HepG2 (cell line): ENCODE results near the gene PRKAG1. TPM values are rescaled to one million over a fixed set of nuclear protein-coding genes. Genes with fewer than 3 reads are reported as not detected.

Source experiments
- MED1 ChIP-seq: sonication (generic); formaldehyde crosslinking; IDR thresholded peaks from 2 replicates; pipeline ENCODE4 v1.4.0; 2020; ENCODE audit warnings: missing genetic modification reagents
- MEIS2 ChIP-seq: sonication (generic); formaldehyde crosslinking; IDR thresholded peaks from 2 replicates; pipeline ENCODE4 v1.9.0; 2021; ENCODE audit warnings: mild to moderate bottlenecking, missing genetic modification reagents
- MNT ChIP-seq: fragments of 450-650 bp; IDR thresholded peaks from 2 replicates; pipeline ENCODE4 v1.6.1; 2016
- ZFP82 ChIP-seq: sonication (generic); formaldehyde crosslinking; IDR thresholded peaks from 2 replicates; pipeline ENCODE4 v1.5.1; 2020; ENCODE audit warnings: mild to moderate bottlenecking, missing genetic modification reagents, borderline replicate concordance
- ZNF614 ChIP-seq: IDR thresholded peaks from 2 replicates; pipeline ENCODE4 v1.6.1; 2018; ENCODE audit warnings: missing biosample characterization, missing genetic modification reagents, inconsistent platforms, borderline replicate concordance
- ZNF644 ChIP-seq: IDR thresholded peaks from 2 replicates; pipeline ENCODE4 v1.6.1; 2016; ENCODE audit warnings: low read depth
- ZNF703 ChIP-seq: sonication (generic); formaldehyde crosslinking; IDR thresholded peaks from 2 replicates; pipeline ENCODE4 v1.5.1; 2020; ENCODE audit warnings: missing genetic modification reagents, mild to moderate bottlenecking, moderate library complexity, borderline replicate concordance
- ZNF768 ChIP-seq: sonication (generic); formaldehyde crosslinking; IDR thresholded peaks from 2 replicates; pipeline ENCODE4 v1.4.0; 2020; ENCODE audit warnings: missing genetic modification reagents
- ZNF800 ChIP-seq: sonication (generic); formaldehyde crosslinking; IDR thresholded peaks from 2 replicates; pipeline ENCODE4 v1.4.0; 2020; ENCODE audit warnings: missing genetic modification reagents
- polyA plus RNA-seq, 8 experiments: library from polyadenylated mRNA; depleted of rRNA in 3 of 8; stranded (reverse) in 7 of 8; unstranded in 1 of 8; fragments of >200 nt; fragmentation: Illumina TruSeq in 4 of 8; extraction: Trizol in 4 of 8; gene quantifications; 2 replicates each; pipeline versions ENCODE4 v1.2.1 to v1.2.3, GENCODE V29; 2011 to 2016; ENCODE audit warnings: low read depth in 4 of 8, missing spikeins in 1 of 8, mixed read lengths in 1 of 8; ENCODE audit not compliant: insufficient read depth in 1 of 8
- total RNA-seq, 5 experiments: library from RNA; depleted of rRNA; stranded (reverse); fragments of >200 nt; fragmentation: Illumina TruSeq; extraction: Trizol; gene quantifications; 2 replicates each; pipeline ENCODE4 v1.2.3, GENCODE V29; 2016; ENCODE audit warnings: low read depth in 1 of 5
- TF ChIP-seq, protein P1 (sequence below): sonication (generic); formaldehyde crosslinking; conservative IDR thresholded peaks from 2 replicates; pipeline ENCODE4 v1.4.0; 2020; ENCODE audit warnings: missing genetic modification reagents
- TF ChIP-seq, protein P2 (sequence below), 2 experiments: IDR thresholded peaks; 2 replicates each; pipeline ENCODE4 v1.6.1; 2011 to 2012; ENCODE audit warnings: low read length in 2 of 2, borderline replicate concordance in 1 of 2, low read depth in 1 of 2, mild to moderate bottlenecking in 1 of 2, moderate library complexity in 1 of 2
- TF ChIP-seq, protein P3 (sequence below): sonication (generic); formaldehyde crosslinking; IDR thresholded peaks from 2 replicates; pipeline ENCODE4 v1.5.0; 2020; ENCODE audit warnings: mild to moderate bottlenecking, missing genetic modification reagents, borderline replicate concordance

PRKAG1 gene
- total and polyA plus RNA-seq, 2 of the 13 experiments (the other 11 are each of a cell fraction or from before 2014, with no cell fraction given), result 26.1 to 32.8 TPM

- TF ChIP-seq MED1 (CRISPR knock-in tag), result peak; percentile 43; the same call in 1 of the 2 replicates
- 0 out of 2 replicates have a peak, but pooled peaks have one; percentile 21 for TF ChIP-seq ZNF614
- no peak for TF ChIP-seq ZNF800 (CRISPR knock-in tag)
- no peak for TF ChIP-seq ZNF644 (CRISPR knock-in tag)
- TF ChIP-seq, protein P1, sequence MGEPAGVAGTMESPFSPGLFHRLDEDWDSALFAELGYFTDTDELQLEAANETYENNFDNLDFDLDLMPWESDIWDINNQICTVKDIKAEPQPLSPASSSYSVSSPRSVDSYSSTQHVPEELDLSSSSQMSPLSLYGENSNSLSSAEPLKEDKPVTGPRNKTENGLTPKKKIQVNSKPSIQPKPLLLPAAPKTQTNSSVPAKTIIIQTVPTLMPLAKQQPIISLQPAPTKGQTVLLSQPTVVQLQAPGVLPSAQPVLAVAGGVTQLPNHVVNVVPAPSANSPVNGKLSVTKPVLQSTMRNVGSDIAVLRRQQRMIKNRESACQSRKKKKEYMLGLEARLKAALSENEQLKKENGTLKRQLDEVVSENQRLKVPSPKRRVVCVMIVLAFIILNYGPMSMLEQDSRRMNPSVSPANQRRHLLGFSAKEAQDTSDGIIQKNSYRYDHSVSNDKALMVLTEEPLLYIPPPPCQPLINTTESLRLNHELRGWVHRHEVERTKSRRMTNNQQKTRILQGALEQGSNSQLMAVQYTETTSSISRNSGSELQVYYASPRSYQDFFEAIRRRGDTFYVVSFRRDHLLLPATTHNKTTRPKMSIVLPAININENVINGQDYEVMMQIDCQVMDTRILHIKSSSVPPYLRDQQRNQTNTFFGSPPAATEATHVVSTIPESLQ (CRISPR knock-in tag), result no peak
- TF ChIP-seq ZNF703 (CRISPR knock-in tag), result no peak
- TF ChIP-seq MEIS2 (CRISPR knock-in tag), result no peak
- no peak for TF ChIP-seq ZFP82
- TF ChIP-seq, protein P2, sequence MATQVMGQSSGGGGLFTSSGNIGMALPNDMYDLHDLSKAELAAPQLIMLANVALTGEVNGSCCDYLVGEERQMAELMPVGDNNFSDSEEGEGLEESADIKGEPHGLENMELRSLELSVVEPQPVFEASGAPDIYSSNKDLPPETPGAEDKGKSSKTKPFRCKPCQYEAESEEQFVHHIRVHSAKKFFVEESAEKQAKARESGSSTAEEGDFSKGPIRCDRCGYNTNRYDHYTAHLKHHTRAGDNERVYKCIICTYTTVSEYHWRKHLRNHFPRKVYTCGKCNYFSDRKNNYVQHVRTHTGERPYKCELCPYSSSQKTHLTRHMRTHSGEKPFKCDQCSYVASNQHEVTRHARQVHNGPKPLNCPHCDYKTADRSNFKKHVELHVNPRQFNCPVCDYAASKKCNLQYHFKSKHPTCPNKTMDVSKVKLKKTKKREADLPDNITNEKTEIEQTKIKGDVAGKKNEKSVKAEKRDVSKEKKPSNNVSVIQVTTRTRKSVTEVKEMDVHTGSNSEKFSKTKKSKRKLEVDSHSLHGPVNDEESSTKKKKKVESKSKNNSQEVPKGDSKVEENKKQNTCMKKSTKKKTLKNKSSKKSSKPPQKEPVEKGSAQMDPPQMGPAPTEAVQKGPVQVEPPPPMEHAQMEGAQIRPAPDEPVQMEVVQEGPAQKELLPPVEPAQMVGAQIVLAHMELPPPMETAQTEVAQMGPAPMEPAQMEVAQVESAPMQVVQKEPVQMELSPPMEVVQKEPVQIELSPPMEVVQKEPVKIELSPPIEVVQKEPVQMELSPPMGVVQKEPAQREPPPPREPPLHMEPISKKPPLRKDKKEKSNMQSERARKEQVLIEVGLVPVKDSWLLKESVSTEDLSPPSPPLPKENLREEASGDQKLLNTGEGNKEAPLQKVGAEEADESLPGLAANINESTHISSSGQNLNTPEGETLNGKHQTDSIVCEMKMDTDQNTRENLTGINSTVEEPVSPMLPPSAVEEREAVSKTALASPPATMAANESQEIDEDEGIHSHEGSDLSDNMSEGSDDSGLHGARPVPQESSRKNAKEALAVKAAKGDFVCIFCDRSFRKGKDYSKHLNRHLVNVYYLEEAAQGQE (IDR thresholded peaks at IDR 0.05; ENCODE audit: borderline replicate concordance in 1 of 2, low read depth in 1 of 2, low read length in 2 of 2), result no peak
- no peak; the same call in 1 of the 2 replicates for TF ChIP-seq ZNF768 (CRISPR knock-in tag)
- TF ChIP-seq MNT, result no peak
- TF ChIP-seq, protein P3, sequence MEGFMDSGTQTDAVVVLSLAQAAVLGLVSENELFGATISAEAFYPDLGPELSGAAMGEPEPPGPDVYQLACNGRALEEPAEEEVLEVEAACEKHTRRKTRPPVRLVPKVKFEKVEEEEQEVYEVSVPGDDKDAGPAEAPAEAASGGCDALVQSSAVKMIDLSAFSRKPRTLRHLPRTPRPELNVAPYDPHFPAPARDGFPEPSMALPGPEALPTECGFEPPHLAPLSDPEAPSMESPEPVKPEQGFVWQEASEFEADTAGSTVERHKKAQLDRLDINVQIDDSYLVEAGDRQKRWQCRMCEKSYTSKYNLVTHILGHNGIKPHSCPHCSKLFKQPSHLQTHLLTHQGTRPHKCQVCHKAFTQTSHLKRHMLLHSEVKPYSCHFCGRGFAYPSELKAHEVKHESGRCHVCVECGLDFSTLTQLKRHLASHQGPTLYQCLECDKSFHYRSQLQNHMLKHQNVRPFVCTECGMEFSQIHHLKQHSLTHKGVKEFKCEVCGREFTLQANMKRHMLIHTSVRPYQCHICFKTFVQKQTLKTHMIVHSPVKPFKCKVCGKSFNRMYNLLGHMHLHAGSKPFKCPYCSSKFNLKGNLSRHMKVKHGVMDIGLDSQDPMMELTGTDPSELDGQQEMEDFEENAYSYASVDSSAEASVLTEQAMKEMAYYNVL (CRISPR knock-in tag), result no peak
These were observed 61.2 kb downstream of the PRKAG1 start, which contains the start of gene ARF3 (continued) for GRCh38 chr12:48957141-48958048.
